ENCODE data around the gene GCNT4.

The GCNT4 gene

DNA sequence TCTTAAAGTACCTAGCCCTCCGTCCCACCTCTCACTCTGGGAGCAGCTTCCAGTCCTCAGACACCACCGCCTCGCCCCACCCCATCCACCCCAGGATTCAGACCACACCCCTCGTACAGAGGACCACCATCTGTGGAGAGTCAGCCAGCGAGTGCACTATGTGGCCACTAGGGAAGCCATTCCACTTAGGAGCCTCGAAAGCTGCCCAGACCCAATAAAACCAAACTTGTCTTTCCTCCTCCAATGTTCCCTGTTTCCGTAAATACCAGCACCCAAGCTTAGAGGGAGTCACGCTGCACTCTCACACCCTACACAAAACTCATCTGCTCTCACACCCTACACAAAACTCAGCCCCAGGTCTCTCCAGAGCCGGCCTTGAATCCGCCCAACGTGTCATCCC is 1.9 kb downstream of the GCNT4 start:
- no peak for DNase-seq (ENCODE audit: low spot score)

GRCh38 chr5:75049456-75050351 is 2.7 kb downstream of the GCNT4 start:
- peak; percentile 58 for DNase-seq (ENCODE audit: low spot score)

- peak; percentile 25 for DNase-seq (ENCODE audit: low spot score)
These were observed 3.9 kb downstream of the GCNT4 start for GRCh38 chr5:75048457-75048953.

DNA sequence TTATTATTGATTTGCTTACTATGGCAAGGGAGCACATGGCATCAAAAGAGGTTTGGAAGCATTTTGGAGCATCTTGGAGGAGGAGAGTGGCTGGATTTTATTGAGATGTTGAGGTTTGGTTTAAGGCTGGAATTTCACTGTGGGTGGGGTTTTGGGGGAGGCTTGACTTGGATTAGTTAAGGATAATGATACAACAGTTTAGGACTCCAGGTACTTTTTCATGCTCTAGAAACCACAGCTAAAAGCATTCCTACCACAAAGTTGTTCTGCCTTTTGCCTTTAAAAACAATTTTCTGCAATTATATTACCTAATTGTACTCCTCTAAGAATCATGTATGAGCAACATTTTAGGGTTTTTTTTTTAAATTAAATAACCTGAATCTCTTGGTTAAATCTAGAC is 5.0 kb downstream of the GCNT4 start:
- DNase-seq (ENCODE audit: low spot score): no peak

- DNase-seq (ENCODE audit: low spot score): no peak
These were observed 5.8 kb downstream of the GCNT4 start for GRCh38 chr5:75046366-75047142.

- DNase-seq (ENCODE audit: low spot score): no peak
These were observed 7.3 kb downstream of the GCNT4 start for GRCh38 chr5:75045071-75045470.

DNA sequence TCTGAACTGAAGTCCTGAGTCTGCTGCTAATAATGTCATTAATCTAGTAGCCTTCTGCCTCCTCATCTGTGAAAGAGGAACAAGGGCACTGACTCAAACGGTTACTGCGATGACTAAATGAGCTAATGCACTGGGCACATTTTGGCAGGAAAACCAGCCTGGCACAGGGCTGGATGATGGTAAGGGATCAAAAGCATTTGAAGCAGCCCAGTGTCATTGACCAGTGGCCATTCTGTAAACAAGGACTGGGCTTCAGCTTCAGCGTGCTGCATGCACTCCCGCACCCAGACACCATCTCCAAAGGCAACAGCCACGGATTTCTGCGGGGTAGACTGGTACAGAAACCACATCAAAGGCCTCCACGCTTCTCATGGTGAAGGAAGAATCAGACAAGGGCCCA is 8.0 kb downstream of the GCNT4 start:
- DNase-seq (ENCODE audit: low spot score): no peak

DNA sequence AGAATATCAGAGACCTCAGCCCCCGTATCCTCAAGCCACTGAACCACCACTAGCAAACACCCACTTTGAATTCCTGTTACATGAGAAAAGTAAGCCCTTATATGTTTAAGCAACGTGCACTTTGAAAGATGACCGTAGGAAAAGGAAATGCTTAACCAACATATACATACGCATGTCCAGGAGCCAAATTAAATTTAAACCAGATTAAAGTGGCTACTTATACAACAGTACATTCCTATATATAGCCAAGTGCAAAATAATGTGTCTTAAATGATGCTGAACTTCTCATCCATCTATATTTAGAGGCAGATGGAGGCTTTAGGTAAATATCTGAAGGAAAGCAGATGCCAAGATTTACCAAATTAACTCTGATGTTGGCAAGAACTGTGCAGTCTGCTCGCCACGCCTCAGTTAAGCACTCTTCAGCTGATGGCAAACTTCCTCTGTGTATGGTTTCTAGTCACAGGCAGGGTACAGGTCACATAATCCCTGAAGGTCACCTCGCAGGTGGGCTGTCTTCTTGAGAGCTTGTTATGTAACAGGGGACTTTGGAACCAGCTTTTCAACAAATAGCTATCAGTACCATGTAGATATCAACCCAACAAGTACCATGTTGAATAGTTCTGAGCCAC is 8.6 kb downstream of the GCNT4 start:
- no peak for DNase-seq (ENCODE audit: low spot score)

GRCh38 chr5:75042522-75042921 is 9.8 kb downstream of the GCNT4 start:
- DNase-seq (ENCODE audit: low spot score): no peak

DNA sequence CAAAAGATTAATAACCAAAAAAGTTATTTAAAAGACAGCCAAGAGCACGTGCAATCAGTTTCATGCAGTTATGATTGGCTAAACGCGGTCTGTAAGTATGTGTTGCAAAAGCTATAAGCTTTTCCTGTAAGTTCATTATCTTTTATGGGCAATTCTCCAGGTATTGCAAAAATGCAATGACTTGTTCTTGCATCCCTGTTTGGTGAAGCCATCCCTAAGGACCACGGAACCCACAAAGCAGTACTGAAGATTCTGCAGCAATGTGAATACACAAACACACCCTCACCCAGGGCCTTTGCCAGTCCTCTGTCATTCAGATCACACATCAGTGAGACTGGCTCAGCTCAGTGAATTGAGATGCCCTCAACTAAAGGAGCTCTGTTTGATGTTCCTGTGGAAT is 11.4 kb downstream of the GCNT4 start:
- DNase-seq (ENCODE audit: low spot score): peak; percentile 27

DNA sequence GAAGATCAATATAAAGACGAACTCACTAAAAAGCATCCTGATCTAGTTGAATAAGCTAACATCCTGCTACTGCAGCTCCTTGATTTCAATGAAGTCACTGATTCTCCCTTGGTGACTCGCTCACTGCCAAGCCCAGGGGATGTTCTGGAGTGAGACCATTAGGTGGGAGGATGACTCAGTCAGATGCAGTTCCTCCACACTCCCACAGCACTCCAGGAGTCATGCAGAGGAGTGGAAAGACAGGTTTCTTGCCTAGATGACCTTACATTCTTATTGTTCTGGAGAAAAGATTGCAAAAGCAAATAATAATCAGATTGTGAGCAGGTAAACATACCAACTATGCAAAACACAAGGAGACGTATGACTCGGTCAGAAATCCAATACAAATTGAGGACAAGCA is 15.3 kb downstream of the GCNT4 start:
- DNase-seq (ENCODE audit: low spot score): peak; percentile 80

GRCh38 chr5:75034137-75034739 is 18.1 kb downstream of the GCNT4 start:
- DNase-seq (ENCODE audit: low spot score): no peak

GRCh38 chr5:75031366-75031765 is 21.0 kb downstream of the GCNT4 start:
- no peak for DNase-seq (ENCODE audit: low spot score)

GRCh38 chr5:75028090-75028489 is 24.3 kb downstream of the GCNT4 start:
- no peak for DNase-seq (ENCODE audit: low spot score)

- DNase-seq (ENCODE audit: low spot score): no peak
These were observed 28.8 kb downstream of the GCNT4 start for GRCh38 chr5:75023368-75024159.

GRCh38 chr5:75021800-75022199 is 30.6 kb downstream of the GCNT4 start:
- no peak for DNase-seq (ENCODE audit: low spot score)

DNA sequence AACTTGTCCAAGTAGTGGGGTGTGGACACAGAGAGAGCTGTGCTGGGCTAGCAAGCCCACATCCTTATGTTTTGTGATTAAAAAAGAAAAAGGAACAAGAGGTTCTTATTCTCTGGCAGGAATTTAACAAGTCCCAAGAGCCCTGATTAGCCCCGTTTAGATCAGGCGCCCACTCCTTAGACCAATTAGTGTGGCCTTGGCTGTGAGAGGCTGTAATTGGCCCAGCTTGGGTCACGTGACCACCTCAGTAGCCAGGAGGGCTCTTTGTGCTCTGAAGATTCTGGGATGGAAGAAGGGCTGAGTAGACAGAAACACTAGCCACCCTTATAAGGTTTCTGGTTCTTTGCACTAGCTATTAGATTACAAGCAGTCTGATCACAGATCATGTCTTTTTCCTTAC is 31.1 kb downstream of the GCNT4 start:
- DNase-seq (ENCODE audit: low spot score): no peak

DNA sequence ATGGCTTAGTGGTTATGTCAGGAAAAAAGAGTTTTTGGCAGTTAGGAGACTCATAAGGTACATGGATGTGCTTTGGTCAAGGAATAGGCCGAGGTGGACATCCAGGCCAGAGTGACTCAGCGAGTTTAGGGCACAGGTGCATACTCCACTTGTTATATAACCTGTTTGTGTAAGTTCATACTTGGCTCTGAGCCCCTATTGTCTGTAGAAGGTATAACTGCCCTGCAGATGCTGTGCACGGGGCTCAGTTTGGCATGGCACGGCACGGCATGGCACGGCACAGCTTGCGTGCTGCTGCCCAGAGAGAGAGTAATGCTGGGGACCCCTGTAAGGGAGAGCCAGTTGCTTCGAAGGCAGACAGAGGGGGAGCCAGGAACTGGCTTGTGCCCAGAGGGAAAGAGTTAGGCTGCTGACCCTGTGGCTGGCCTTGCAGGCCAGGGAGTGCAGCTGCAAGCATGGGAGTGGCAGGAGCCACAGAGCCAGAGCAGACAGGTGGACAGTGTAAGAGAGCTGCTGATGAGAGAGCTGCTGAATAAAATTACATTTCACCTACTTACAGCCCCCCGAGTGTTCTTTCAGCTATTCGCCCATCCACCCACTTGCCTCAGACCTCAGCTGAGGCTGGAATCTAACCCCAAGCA is 32.2 kb downstream of the GCNT4 start:
- no peak for DNase-seq (ENCODE audit: low spot score)

- DNase-seq (ENCODE audit: low spot score): no peak
These were observed 33.4 kb downstream of the GCNT4 start for GRCh38 chr5:75018805-75019587.

DNA sequence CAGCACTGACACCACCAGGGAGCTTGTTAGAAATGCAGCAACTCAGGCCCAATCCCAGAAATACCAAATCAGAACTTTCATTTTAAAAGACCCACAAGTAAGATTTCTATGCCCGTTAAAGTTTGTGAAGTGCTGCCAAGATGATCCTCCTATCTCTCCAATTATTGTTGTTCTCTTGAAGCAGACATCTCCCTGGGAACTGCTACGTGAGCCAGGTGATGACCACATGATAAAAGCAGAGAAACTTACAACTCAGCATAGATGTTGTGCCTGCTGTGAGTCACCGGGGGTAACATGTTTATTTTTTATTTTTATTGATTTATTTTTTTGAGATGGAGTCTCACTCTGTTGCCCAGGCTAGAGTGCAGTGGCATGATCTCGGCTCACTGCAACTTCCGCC is 34.4 kb downstream of the GCNT4 start:
- DNase-seq (ENCODE audit: low spot score): no peak

Data from AG08396 (cell line).